Kidney epithelial cell (primary cell): ENCODE measurements around the gene BTBD2. TPM values are rescaled to one million over a fixed set of nuclear protein-coding genes. Genes with fewer than 3 reads are reported as not detected.

ENCODE experiments used
- DNase-seq: peaks from one replicate; pipeline ENCODE4 v3.0.0-alpha.2; 2010; ENCODE audit warnings: low read depth
- H3K27me3 ChIP-seq: 2 replicates; pipeline ENCODE4 v1.6.0; 2011; ENCODE audit warnings: low read length; ENCODE audit not compliant: control insufficient read depth, insufficient read depth
- H3K36me3 ChIP-seq: 2 replicates; pipeline ENCODE4 v1.5.1; 2011; ENCODE audit warnings: low read length; ENCODE audit not compliant: control insufficient read depth, insufficient read depth
- H3K4me3 ChIP-seq: 2 replicates; pipeline ENCODE4 v1.5.1; 2011; ENCODE audit warnings: low read depth, mild to moderate bottlenecking, control low read depth, low read length
- CTCF ChIP-seq: IDR thresholded peaks from 2 replicates; pipeline ENCODE4 v1.5.1; 2011; ENCODE audit warnings: mild to moderate bottlenecking, moderate library complexity, low read length, control low read depth, inconsistent platforms; ENCODE audit not compliant: insufficient read depth, poor library complexity, severe bottlenecking
- total RNA-seq: library from RNA; depleted of rRNA; stranded (reverse); fragments of >200 nt; gene quantifications from 2 replicates; pipeline ENCODE4 v1.2.3, GENCODE V29; 2015

Gene BTBD2
- total RNA-seq, 1 donor from 2014 or later: 51.3 TPM

GRCh38 chr19:2032296-2032941 lies 16.9 kb upstream of the BTBD2 start:
- DNase-seq: peak; percentile 69
- H3K4me3 ChIP-seq: no peak overlapping the region
- TF ChIP-seq CTCF: no peak
- no peaks in the 10 kb centered on the region for H3K27me3 ChIP-seq
- H3K36me3 ChIP-seq: no peaks in the 10 kb centered on the region

DNA sequence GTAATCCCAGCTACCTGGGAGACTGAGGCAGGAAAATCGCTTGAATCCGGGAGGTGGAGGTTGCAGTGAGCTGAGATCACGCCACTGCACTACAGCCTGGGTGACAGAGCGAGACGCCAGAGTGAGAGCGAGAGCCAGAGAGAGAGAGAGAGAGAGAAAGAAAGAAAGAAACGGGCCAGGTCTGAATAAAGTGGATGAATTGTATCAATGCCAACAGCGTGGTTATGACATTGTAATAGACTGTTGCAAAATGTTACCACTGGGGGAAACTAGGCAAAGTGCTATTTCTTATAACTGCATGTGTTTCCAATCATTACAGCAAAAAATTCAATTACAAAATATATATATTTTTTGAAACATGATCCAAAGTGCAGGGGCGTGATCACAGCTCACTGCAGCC lies 11.8 kb upstream of the BTBD2 start:
- H3K36me3 ChIP-seq: no peaks in the 10 kb centered on the region

GRCh38 chr19:2026770-2027169 lies 11.3 kb upstream of the BTBD2 start:
- no peaks in the 10 kb centered on the region for H3K36me3 ChIP-seq
- TF ChIP-seq CTCF: no peak
- H3K27me3 ChIP-seq: no peaks in the 10 kb centered on the region
- no peak overlapping the region for H3K4me3 ChIP-seq
- DNase-seq: no peak

More for the DNA sequence above, 11.8 kb upstream of the BTBD2 start:
- Histone ChIP-seq H3K27me3 (no peaks in the 10 kb centered on the region), H3K4me3 (no peak overlapping the region)
- TF ChIP-seq CTCF: no peak
- DNase-seq: no peak

- DNase-seq: no peak
- Histone ChIP-seq H3K36me3 (no peaks in the 10 kb centered on the region), H3K4me3 (no peak overlapping the region), H3K27me3 (no peaks in the 10 kb centered on the region)
- no peak for TF ChIP-seq CTCF
Observed at GRCh38 chr19:2022289-2022688, 6.8 kb upstream of the BTBD2 start.

- no peak overlapping the region for H3K4me3 ChIP-seq
- TF ChIP-seq CTCF: no peak
- H3K27me3 ChIP-seq: no peaks in the 10 kb centered on the region
- H3K36me3 ChIP-seq: no peaks in the 10 kb centered on the region
- no peak for DNase-seq
Observed at GRCh38 chr19:2021453-2022140, 6.1 kb upstream of the BTBD2 start.

DNA sequence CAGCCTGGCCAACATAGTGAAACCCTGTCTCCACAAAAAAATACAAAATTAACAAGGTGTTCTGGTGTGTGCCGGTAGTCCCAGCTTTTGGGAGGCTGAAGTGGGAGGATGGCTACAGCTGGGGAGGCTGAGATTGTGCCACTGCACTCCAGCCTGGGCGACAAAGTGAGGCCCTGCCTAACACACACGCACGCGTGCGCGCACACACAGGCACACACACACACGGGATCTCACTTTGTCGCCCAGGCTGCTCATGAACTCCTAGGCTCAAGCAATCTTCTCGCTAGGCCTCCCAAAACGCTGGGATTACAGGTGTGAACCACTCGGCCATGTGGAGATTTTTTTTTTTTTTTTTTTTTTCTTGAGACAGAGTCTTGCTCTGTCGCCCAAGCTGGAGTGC lies 3.2 kb upstream of the BTBD2 start:
- Histone ChIP-seq H3K36me3 (no peaks in the 10 kb centered on the region), H3K27me3 (no peaks in the 10 kb centered on the region), H3K4me3 (no peak overlapping the region)
- TF ChIP-seq CTCF: no peak
- no peak for DNase-seq
